CD4-positive, alpha-beta T cell (primary cell): ENCODE results near the gene MCTP2. TPM values are rescaled to one million over a fixed set of nuclear protein-coding genes. Genes with fewer than 3 reads are reported as not detected.

Experiments
- ATAC-seq: fragments of 200-7000 bp; cut with Tn5 transposase; one replicate; pipeline ENCODE4 v1.10.0; 2022; ENCODE audit warnings: mild to moderate bottlenecking; ENCODE audit not compliant: poor library complexity
- CTCF ChIA-PET: fragments of 350-600 bp; sonication (Branson Sonifier 250); formaldehyde crosslinking; loops from one replicate; lab custom pipeline; 2021; ENCODE audit warnings: antibody characterized with exemption, inconsistent platforms; lab: Charles Lee
- POLR2A ChIA-PET: fragments of 350-600 bp; sonication (Branson Sonifier 250); formaldehyde crosslinking; loops from one replicate; lab custom pipeline; 2021; ENCODE audit warnings: antibody characterized with exemption, inconsistent platforms; lab: Charles Lee
- DNase-seq, 14 experiments: peaks; one replicate each; pipeline ENCODE4 v3.0.0-alpha.2; 2013 to 2020; ENCODE audit warnings: mixed read lengths in 2 of 14
- H3K27ac ChIP-seq, 2 donors: one replicate each; pipeline versions ENCODE4 v1.5.1 to v1.7.0; 2013; ENCODE audit warnings: low read length in 2 of 2, low read depth in 1 of 2, mild to moderate bottlenecking in 1 of 2
- H3K27me3 ChIP-seq, 2 experiments: 1 replicate in 1 of 2; 2 replicates in 1 of 2; pipeline versions ENCODE4 v1.6.1 to v1.7.0; 2013; ENCODE audit warnings: low read length in 2 of 2, control low read depth in 1 of 2, mild to moderate bottlenecking in 1 of 2, moderate library complexity in 1 of 2; ENCODE audit not compliant: insufficient read depth in 2 of 2, control insufficient read depth in 1 of 2
- H3K36me3 ChIP-seq: one replicate; pipeline ENCODE4 v1.6.1; 2013; ENCODE audit warnings: low read length, control low read depth; ENCODE audit not compliant: insufficient read depth
- H3K4me1 ChIP-seq: one replicate; pipeline ENCODE4 v1.6.1; 2013; ENCODE audit warnings: low read length, control low read depth; ENCODE audit not compliant: insufficient read depth
- H3K4me3 ChIP-seq: one replicate; pipeline ENCODE4 v1.5.1; 2013; ENCODE audit warnings: mild to moderate bottlenecking, low read length, moderate library complexity
- H3K9me3 ChIP-seq, 2 experiments: 1 replicate in 1 of 2; 2 replicates in 1 of 2; pipeline versions ENCODE4 v1.6.1 to v1.7.0; 2013; ENCODE audit warnings: low read length in 2 of 2, mild to moderate bottlenecking in 2 of 2, control low read depth in 1 of 2, moderate library complexity in 1 of 2; ENCODE audit not compliant: control insufficient read depth in 1 of 2, insufficient read depth in 1 of 2
- H3K27ac Mint-ChIP-seq: one replicate; pipeline ENCODE4 v1.8.0; 2020; ENCODE audit warnings: mixed read lengths
- H3K27me3 Mint-ChIP-seq: one replicate; pipeline ENCODE4 v1.8.0; 2021; ENCODE audit warnings: mixed read lengths
- H3K36me3 Mint-ChIP-seq: one replicate; pipeline ENCODE4 v1.8.0; 2021; ENCODE audit warnings: low read depth, mixed read lengths
- H3K4me1 Mint-ChIP-seq: one replicate; pipeline ENCODE4 v1.8.0; 2021; ENCODE audit warnings: low read depth, mixed read lengths
- H3K4me3 Mint-ChIP-seq: one replicate; pipeline ENCODE4 v1.8.0; 2020; ENCODE audit warnings: mild to moderate bottlenecking, mixed read lengths
- H3K9me3 Mint-ChIP-seq: one replicate; pipeline ENCODE4 v1.8.0; 2020; ENCODE audit warnings: mixed read lengths
- CTCF ChIP-seq: fragments of 200-600 bp; IDR thresholded peaks from one replicate; pipeline ENCODE4 v1.8.0; 2022; ENCODE audit warnings: antibody characterized with exemption, mild to moderate bottlenecking
- intact Hi-C, 2 experiments: fragments of 100-400 bp; cut with DNase I in 1 of 2; cut with micrococcal nuclease in 1 of 2; formaldehyde crosslinking; loops; one replicate each; pipeline versions ENCODE4 v1.15.1 to v1.9.0; 2023 to 2025; cut with DNase I, micrococcal nuclease
- total RNA-seq, 174 experiments: library from RNA in 2 of 174; stranded (reverse) in 2 of 174; gene quantifications; one replicate each; pipeline ENCODE4 v1.2.3 and lab custom pipeline; 2021 to 2026

MCTP2 gene
- total RNA-seq, 2 experiments from 2014 or later, result 8.0 to 10.8 TPM

GRCh38 chr15:94230431-94230882 is 904 bp upstream of the MCTP2 start:
- intact Hi-C loops, result loop anchor here in 1 of 2 experiments (5.0 to 10.0 kb wide), 2 partner anchors 58 to 94 kb away; no protein-coding TSS in a partner anchor
- CTCF ChIA-PET, result interaction anchor here (1.7 to 2.0 kb wide), 2 partner anchors 8 to 66 kb away, joined by 4 to 8 read pairs; no protein-coding TSS in a partner anchor
- H3K36me3 Mint-ChIP-seq, result no peaks in the 10 kb centered on the region
- DNase-seq (peak in 1 of 14 experiments; percentile 13), ATAC-seq (no peak)
- H3K27ac Mint-ChIP-seq, result peak overlapping the region; percentile 90
- peak overlapping the region; percentile 75 for H3K4me3 ChIP-seq
- no peaks in the 10 kb centered on the region for H3K9me3 ChIP-seq
- peaks cover 27% of the 10 kb centered on the region for H3K4me1 ChIP-seq
- peak overlapping the region; percentile 96 for H3K4me3 Mint-ChIP-seq
- peak overlapping the region; percentile 53 to 89 for H3K27ac ChIP-seq
- H3K27me3 ChIP-seq, result no peaks in the 10 kb centered on the region
- peaks cover 45% of the 10 kb centered on the region for H3K4me1 Mint-ChIP-seq
- peaks cover 2% of the 10 kb centered on the region for H3K27me3 Mint-ChIP-seq
- POLR2A ChIA-PET, result interaction anchor here (1.0 to 3.5 kb wide), 3 partner anchors 24 to 92 kb away, joined by 3 to 23 read pairs (median 4); no protein-coding TSS in a partner anchor
- TF ChIP-seq CTCF, result no peak
- H3K36me3 ChIP-seq, result no peaks in the 10 kb centered on the region
- H3K9me3 Mint-ChIP-seq, result no peaks in the 10 kb centered on the region

GRCh38 chr15:94231723-94232468 is 535 bp downstream of the MCTP2 start:
- H3K4me1 Mint-ChIP-seq, result peaks cover 45% of the 10 kb centered on the region
- intact Hi-C loops, result loop anchor here in 1 of 2 experiments (5.0 to 10.0 kb wide), 2 partner anchors 60 to 93 kb away; no protein-coding TSS in a partner anchor
- Histone ChIP-seq H3K4me1 (peaks cover 27% of the 10 kb centered on the region), H3K27me3 (no peaks in the 10 kb centered on the region), H3K27ac (peak overlapping the region in 1 of 2 donors; percentile 39), H3K9me3 (no peaks in the 10 kb centered on the region), H3K36me3 (no peaks in the 10 kb centered on the region), H3K4me3 (peak overlapping the region; percentile 75)
- H3K4me3 Mint-ChIP-seq, result peak overlapping the region; percentile 96
- DNase-seq, result peak in 1 of 14 experiments; percentile 16
- POLR2A ChIA-PET, result interaction anchor here (1.3 to 3.5 kb wide), 3 partner anchors 8 to 55 kb away, joined by 4 to 23 read pairs (median 7); no protein-coding TSS in a partner anchor
- peak overlapping the region; percentile 90 for H3K27ac Mint-ChIP-seq
- CTCF ChIA-PET, result interaction anchor here (1.7 to 2.0 kb wide), 2 partner anchors 56 to 67 kb away, joined by 4 to 6 read pairs; no protein-coding TSS in a partner anchor
- no peak for TF ChIP-seq CTCF
- H3K9me3 Mint-ChIP-seq, result no peaks in the 10 kb centered on the region
- no peaks in the 10 kb centered on the region for H3K27me3 Mint-ChIP-seq
- ATAC-seq, result peak; percentile 4
- H3K36me3 Mint-ChIP-seq, result no peaks in the 10 kb centered on the region

GRCh38 chr15:94233441-94233840 is 2.1 kb downstream of the MCTP2 start:
- POLR2A ChIA-PET, result no interaction called here
- intact Hi-C loops, result loop anchor here in 1 of 2 experiments (5.0 to 10.0 kb wide), 2 partner anchors 61 to 91 kb away; no protein-coding TSS in a partner anchor
- Histone ChIP-seq H3K4me1 (peaks cover 27% of the 10 kb centered on the region), H3K27me3 (no peaks in the 10 kb centered on the region), H3K27ac (no peak overlapping the region), H3K4me3 (no peak overlapping the region), H3K36me3 (no peaks in the 10 kb centered on the region), H3K9me3 (no peaks in the 10 kb centered on the region)
- CTCF ChIA-PET, result interaction anchor here (2.0 kb wide), 1 partner anchor 55 kb away, joined by 6 read pairs; no protein-coding TSS in a partner anchor
- Mint-ChIP-seq H3K4me1 (peaks cover 47% of the 10 kb centered on the region), H3K9me3 (no peaks in the 10 kb centered on the region), H3K4me3 (peak overlapping the region; percentile 55), H3K36me3 (no peaks in the 10 kb centered on the region), H3K27me3 (no peaks in the 10 kb centered on the region), H3K27ac (no peak overlapping the region)
- ATAC-seq (no peak), DNase-seq (no peak)
- no peak for TF ChIP-seq CTCF
